Heart left ventricle (tissue), 13 donors: Measurements from ENCODE around the gene LZTS2.
"Not testable (repeated sequence)": the region's sequence is repeated elsewhere in the genome, so short reads cannot be mapped to it uniquely, and the experiment has no call there.

Source experiments
- CTCF ChIP-seq, 12 donors: fragments of 200-600 bp; sonication (generic) in 4 of 12; IDR thresholded peaks; one replicate each; pipeline versions ENCODE4 v1.5.0 to v1.8.0; 2018 to 2022; ENCODE audit warnings: antibody characterized with exemption in 12 of 12, mild to moderate bottlenecking in 5 of 12
- POLR2A ChIP-seq, 2 donors: fragments of 450-650 bp; IDR thresholded peaks; one replicate each; pipeline ENCODE4 v1.6.1; 2017; ENCODE audit warnings: antibody characterized with exemption in 2 of 2, mild to moderate bottlenecking in 2 of 2, moderate library complexity in 2 of 2
- donor health status: ischemic (EF 13 %, LVEDD 7.1; RV severe dilation, severe dysfunction).
- donor health status: DM: no; HTN: yes; CAD: no.
- donor health status: DM: no; HTN: no; CAD: no.
- donor health status: ischemic (EF 25% LVEDD 6.9; RV normal size, moderate dysfunction).
- donor health status: ischemic (EF 25% LVEDD 5.7; RV mildly dilated, moderate dysfunction).
- donor health status: ischemic (EF 35%, LVEDD 5.7; RV mildly dilated, moderate dysfunction).
- donor health status: nonischemic (EF 11% LVEDD 7.7; RV severe dilation, severe dysfunction).
- donor health status: DM: yes; HTN: yes; CAD: no.
- donor health status: PGD.
- donor health status: ischemic (EF 29% LVEDD 5.4; RV normal size, mild dysfunction).
- donor health status: nonischemic (EF 23%, LVEDD 6.1; RV moderate dilation, normal function).

- not testable (repeated sequence) for TF ChIP-seq CTCF, POLR2A (IDR thresholded peaks at IDR 0.05)
These were observed 34.8 kb downstream of the LZTS2 start for GRCh38 chr10:101034404-101034803.
